ENCODE results near the gene ZNF672. TPM values are rescaled to one million over a fixed set of nuclear protein-coding genes. Genes with fewer than 3 reads are reported as not detected.

The ZNF672 gene
- total RNA-seq, 1 donor from 2014 or later = 44.4 TPM

GRCh38 chr1:248810727-248811513 lies 27.1 kb upstream of the ZNF672 start:
- Mint-ChIP-seq H3K9me3 (no peaks in the 10 kb centered on the region), H3K27ac (ENCODE audit: unreplicated experiment) (no peak overlapping the region), H3K36me3 (ENCODE audit: low read depth) (peaks cover 9% of the 10 kb centered on the region), H3K4me3 (no peak overlapping the region), H3K27me3 (ENCODE audit: low read depth) (no peaks in the 10 kb centered on the region), H3K4me1 (no peaks in the 10 kb centered on the region)
- no peak for DNase-seq (ENCODE audit: low read depth, low spot score)
- TF ChIP-seq CTCF (conservative IDR thresholded peaks at IDR 0.05) = no peak

- peaks cover 10% of the 10 kb centered on the region for H3K36me3 Mint-ChIP-seq (ENCODE audit: low read depth)
- DNase-seq (ENCODE audit: low read depth, low spot score) = no peak
- no peak overlapping the region for H3K4me3 Mint-ChIP-seq
Observed at GRCh38 chr1:248811514-248812490, 26.2 kb upstream of the ZNF672 start.

GRCh38 chr1:248812736-248813425 lies 25.1 kb upstream of the ZNF672 start:
- Mint-ChIP-seq H3K4me1 (no peaks in the 10 kb centered on the region), H3K27ac (ENCODE audit: unreplicated experiment) (no peak overlapping the region), H3K27me3 (ENCODE audit: low read depth) (no peaks in the 10 kb centered on the region), H3K4me3 (no peak overlapping the region), H3K9me3 (no peaks in the 10 kb centered on the region), H3K36me3 (ENCODE audit: low read depth) (peaks cover 10% of the 10 kb centered on the region)
- no peak for TF ChIP-seq CTCF (conservative IDR thresholded peaks at IDR 0.05)
- no peak for DNase-seq (ENCODE audit: low read depth, low spot score)

More at GRCh38 chr1:248811514-248812490, 26.2 kb upstream of the ZNF672 start:
- no peaks in the 10 kb centered on the region for H3K9me3 Mint-ChIP-seq
- no peak for TF ChIP-seq CTCF (conservative IDR thresholded peaks at IDR 0.05)
- H3K27ac Mint-ChIP-seq (ENCODE audit: unreplicated experiment) = no peak overlapping the region
- no peaks in the 10 kb centered on the region for H3K27me3 Mint-ChIP-seq (ENCODE audit: low read depth)
- no peaks in the 10 kb centered on the region for H3K4me1 Mint-ChIP-seq

GRCh38 chr1:248813546-248813945 lies 24.5 kb upstream of the ZNF672 start:
- Mint-ChIP-seq H3K27me3 (ENCODE audit: low read depth) (no peaks in the 10 kb centered on the region), H3K4me3 (no peak overlapping the region), H3K4me1 (no peaks in the 10 kb centered on the region), H3K27ac (ENCODE audit: unreplicated experiment) (no peak overlapping the region), H3K36me3 (ENCODE audit: low read depth) (peaks cover 10% of the 10 kb centered on the region), H3K9me3 (no peaks in the 10 kb centered on the region)
- TF ChIP-seq CTCF (conservative IDR thresholded peaks at IDR 0.05) = no peak
- no peak for DNase-seq (ENCODE audit: low read depth, low spot score)

GRCh38 chr1:248814351-248814750 lies 23.7 kb upstream of the ZNF672 start:
- no peaks in the 10 kb centered on the region for H3K4me1 Mint-ChIP-seq
- DNase-seq (ENCODE audit: low read depth, low spot score) = no peak
- H3K9me3 Mint-ChIP-seq = no peaks in the 10 kb centered on the region
- no peaks in the 10 kb centered on the region for H3K27me3 Mint-ChIP-seq (ENCODE audit: low read depth)
- H3K36me3 Mint-ChIP-seq (ENCODE audit: low read depth) = peaks cover 10% of the 10 kb centered on the region
- H3K4me3 Mint-ChIP-seq = no peak overlapping the region
- H3K27ac Mint-ChIP-seq (ENCODE audit: unreplicated experiment) = no peak overlapping the region
- no peak for TF ChIP-seq CTCF (conservative IDR thresholded peaks at IDR 0.05)
